Measurements from ENCODE around the gene FAM120C.

GRCh38 chrX:54029529-54030143 is 153.4 kb downstream of the FAM120C start:
- TF ChIP-seq POLR2AphosphoS5 (IDR thresholded peaks at IDR 0.05; ENCODE audit: borderline replicate concordance, low read depth, low read length) = no peak
- no peak for TF ChIP-seq EZH2 (IDR thresholded peaks at IDR 0.05)
- no peak for TF ChIP-seq FOXP2 (optimal IDR thresholded peaks at IDR 0.05; ENCODE audit: control extremely low read depth, extremely low read length, insufficient read depth)
